ENCODE results near the gene DNAI2. TPM values are rescaled to one million over a fixed set of nuclear protein-coding genes. Genes with fewer than 3 reads are reported as not detected.

The DNAI2 gene
- polyA plus RNA-seq, 1 donor from 2014 or later: not detected

DNA sequence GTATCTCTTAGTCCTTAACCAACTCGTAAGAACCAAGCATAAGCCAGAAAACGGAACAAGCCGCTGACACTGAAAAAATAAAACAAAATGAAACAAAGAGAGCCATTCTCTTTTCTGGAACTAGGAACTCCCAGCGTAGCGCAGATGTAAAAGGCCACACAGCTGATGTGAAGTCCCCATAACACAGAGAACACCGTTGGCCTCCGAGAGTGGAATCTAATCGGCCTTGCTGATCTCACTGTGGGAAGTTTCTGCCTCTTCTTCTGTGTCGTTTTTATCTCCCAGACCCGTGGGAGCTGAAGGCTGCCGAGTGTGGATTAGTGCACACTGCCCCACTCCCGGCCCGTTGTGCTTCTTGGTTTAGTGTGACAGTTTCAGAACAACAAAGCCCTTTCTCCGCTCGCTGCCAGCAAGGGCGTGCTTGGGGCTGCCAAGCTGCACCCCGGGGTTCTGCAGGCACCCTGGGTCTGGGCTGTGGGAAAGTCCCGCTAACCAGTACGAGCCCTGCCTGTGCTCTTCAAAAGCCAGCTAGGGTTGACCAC, 38.9 kb upstream of the DNAI2 start:
- no peaks in the 10 kb centered on the region for H3F3A ChIP-seq (ENCODE audit: insufficient read depth, low read length, poor library complexity, severe bottlenecking)
- no peak overlapping the region for H3K9ac ChIP-seq (ENCODE audit: low read length)
- H3K79me2 ChIP-seq (replicated peaks; ENCODE audit: insufficient read depth, low read length): no peaks in the 10 kb centered on the region
- TF ChIP-seq POLR2AphosphoS5 (IDR thresholded peaks at IDR 0.05): no peak
- no peak for TF ChIP-seq EP300 (conservative IDR thresholded peaks at IDR 0.05; ENCODE audit: poor library complexity, severe bottlenecking)
- TF ChIP-seq EZH2 (IDR thresholded peaks at IDR 0.05; ENCODE audit: borderline replicate concordance, insufficient read depth, low read length, poor library complexity, severe bottlenecking): no peak
- TF ChIP-seq, protein P1, sequence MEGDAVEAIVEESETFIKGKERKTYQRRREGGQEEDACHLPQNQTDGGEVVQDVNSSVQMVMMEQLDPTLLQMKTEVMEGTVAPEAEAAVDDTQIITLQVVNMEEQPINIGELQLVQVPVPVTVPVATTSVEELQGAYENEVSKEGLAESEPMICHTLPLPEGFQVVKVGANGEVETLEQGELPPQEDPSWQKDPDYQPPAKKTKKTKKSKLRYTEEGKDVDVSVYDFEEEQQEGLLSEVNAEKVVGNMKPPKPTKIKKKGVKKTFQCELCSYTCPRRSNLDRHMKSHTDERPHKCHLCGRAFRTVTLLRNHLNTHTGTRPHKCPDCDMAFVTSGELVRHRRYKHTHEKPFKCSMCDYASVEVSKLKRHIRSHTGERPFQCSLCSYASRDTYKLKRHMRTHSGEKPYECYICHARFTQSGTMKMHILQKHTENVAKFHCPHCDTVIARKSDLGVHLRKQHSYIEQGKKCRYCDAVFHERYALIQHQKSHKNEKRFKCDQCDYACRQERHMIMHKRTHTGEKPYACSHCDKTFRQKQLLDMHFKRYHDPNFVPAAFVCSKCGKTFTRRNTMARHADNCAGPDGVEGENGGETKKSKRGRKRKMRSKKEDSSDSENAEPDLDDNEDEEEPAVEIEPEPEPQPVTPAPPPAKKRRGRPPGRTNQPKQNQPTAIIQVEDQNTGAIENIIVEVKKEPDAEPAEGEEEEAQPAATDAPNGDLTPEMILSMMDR (IDR thresholded peaks at IDR 0.05; ENCODE audit: poor library complexity, severe bottlenecking): no peak
- no peak for TF ChIP-seq SMC3 (conservative IDR thresholded peaks at IDR 0.05; ENCODE audit: poor library complexity)
- TF ChIP-seq RAD21 (conservative IDR thresholded peaks at IDR 0.05): no peak
- TF ChIP-seq, protein P2, sequence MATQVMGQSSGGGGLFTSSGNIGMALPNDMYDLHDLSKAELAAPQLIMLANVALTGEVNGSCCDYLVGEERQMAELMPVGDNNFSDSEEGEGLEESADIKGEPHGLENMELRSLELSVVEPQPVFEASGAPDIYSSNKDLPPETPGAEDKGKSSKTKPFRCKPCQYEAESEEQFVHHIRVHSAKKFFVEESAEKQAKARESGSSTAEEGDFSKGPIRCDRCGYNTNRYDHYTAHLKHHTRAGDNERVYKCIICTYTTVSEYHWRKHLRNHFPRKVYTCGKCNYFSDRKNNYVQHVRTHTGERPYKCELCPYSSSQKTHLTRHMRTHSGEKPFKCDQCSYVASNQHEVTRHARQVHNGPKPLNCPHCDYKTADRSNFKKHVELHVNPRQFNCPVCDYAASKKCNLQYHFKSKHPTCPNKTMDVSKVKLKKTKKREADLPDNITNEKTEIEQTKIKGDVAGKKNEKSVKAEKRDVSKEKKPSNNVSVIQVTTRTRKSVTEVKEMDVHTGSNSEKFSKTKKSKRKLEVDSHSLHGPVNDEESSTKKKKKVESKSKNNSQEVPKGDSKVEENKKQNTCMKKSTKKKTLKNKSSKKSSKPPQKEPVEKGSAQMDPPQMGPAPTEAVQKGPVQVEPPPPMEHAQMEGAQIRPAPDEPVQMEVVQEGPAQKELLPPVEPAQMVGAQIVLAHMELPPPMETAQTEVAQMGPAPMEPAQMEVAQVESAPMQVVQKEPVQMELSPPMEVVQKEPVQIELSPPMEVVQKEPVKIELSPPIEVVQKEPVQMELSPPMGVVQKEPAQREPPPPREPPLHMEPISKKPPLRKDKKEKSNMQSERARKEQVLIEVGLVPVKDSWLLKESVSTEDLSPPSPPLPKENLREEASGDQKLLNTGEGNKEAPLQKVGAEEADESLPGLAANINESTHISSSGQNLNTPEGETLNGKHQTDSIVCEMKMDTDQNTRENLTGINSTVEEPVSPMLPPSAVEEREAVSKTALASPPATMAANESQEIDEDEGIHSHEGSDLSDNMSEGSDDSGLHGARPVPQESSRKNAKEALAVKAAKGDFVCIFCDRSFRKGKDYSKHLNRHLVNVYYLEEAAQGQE (IDR thresholded peaks at IDR 0.05; ENCODE audit: borderline replicate concordance): no peak
- TF ChIP-seq MXI1 (conservative IDR thresholded peaks at IDR 0.05; ENCODE audit: poor library complexity, severe bottlenecking): no peak
- TF ChIP-seq TAF1 (IDR thresholded peaks at IDR 0.05; ENCODE audit: low read depth): no peak
- H3K9me3 ChIP-seq (ENCODE audit: low read length): no peaks in the 10 kb centered on the region
- H3K4me2 ChIP-seq (ENCODE audit: low read length): no peak overlapping the region
- H3K27me3 ChIP-seq (ENCODE audit: insufficient read depth, low read depth, low read length): no peaks in the 10 kb centered on the region
- no peak overlapping the region for H3K27ac ChIP-seq (ENCODE audit: low read length)
- H3K4me3 ChIP-seq (ENCODE audit: low read length): no peak overlapping the region
- H4K20me1 ChIP-seq (ENCODE audit: insufficient read depth): no peaks in the 10 kb centered on the region
- H2AFZ ChIP-seq (ENCODE audit: low read depth, low read length): no peak overlapping the region
- H3K9me2 ChIP-seq (ENCODE audit: insufficient read depth, low read length): no peaks in the 10 kb centered on the region
- H3K36me3 ChIP-seq (ENCODE audit: insufficient read depth, low read length): no peaks in the 10 kb centered on the region

DNA sequence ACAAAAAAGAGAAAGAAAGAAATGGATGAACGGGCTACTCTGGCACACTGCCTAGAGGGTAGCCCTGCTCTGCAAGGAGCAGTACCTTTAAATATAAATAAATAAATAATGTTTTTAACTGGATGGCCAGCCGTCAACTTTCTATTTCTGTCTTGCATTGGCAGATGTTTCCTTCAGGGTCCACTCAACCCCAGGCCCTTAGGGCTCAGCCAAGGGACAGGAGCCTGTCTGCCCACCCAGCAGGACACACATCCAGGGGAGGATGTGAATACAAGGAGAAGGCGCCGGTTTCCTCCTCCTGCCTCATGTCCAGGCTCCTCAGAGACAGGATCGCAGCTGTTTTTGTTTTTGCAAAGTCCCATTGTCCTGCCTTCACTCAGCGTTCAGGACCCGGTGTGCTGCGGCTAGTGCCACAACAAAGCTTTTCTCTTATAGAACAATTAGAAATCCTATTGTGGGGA, 38.1 kb upstream of the DNAI2 start:
- no peaks in the 10 kb centered on the region for H3K36me3 ChIP-seq (ENCODE audit: insufficient read depth, low read length)
- H3K9me2 ChIP-seq (ENCODE audit: insufficient read depth, low read length): no peaks in the 10 kb centered on the region
- H3K9ac ChIP-seq (ENCODE audit: low read length): no peak overlapping the region
- no peaks in the 10 kb centered on the region for H3F3A ChIP-seq (ENCODE audit: insufficient read depth, low read length, poor library complexity, severe bottlenecking)
- no peak overlapping the region for H3K4me3 ChIP-seq (ENCODE audit: low read length)
- no peaks in the 10 kb centered on the region for H3K79me2 ChIP-seq (replicated peaks; ENCODE audit: insufficient read depth, low read length)
- no peaks in the 10 kb centered on the region for H3K9me3 ChIP-seq (ENCODE audit: low read length)
- TF ChIP-seq EZH2 (IDR thresholded peaks at IDR 0.05; ENCODE audit: borderline replicate concordance, insufficient read depth, low read length, poor library complexity, severe bottlenecking) (no peak), POLR2AphosphoS5 (IDR thresholded peaks at IDR 0.05) (no peak), SMC3 (conservative IDR thresholded peaks at IDR 0.05; ENCODE audit: poor library complexity) (no peak), RAD21 (conservative IDR thresholded peaks at IDR 0.05) (no peak), MXI1 (conservative IDR thresholded peaks at IDR 0.05; ENCODE audit: poor library complexity, severe bottlenecking) (no peak), EP300 (conservative IDR thresholded peaks at IDR 0.05; ENCODE audit: poor library complexity, severe bottlenecking) (no peak), TAF1 (IDR thresholded peaks at IDR 0.05; ENCODE audit: low read depth) (no peak)
- TF ChIP-seq, protein P1 (IDR thresholded peaks at IDR 0.05; ENCODE audit: poor library complexity, severe bottlenecking): no peak
- TF ChIP-seq, protein P2 (IDR thresholded peaks at IDR 0.05; ENCODE audit: borderline replicate concordance): no peak
- no peaks in the 10 kb centered on the region for H4K20me1 ChIP-seq (ENCODE audit: insufficient read depth)
- H3K4me2 ChIP-seq (ENCODE audit: low read length): no peak overlapping the region
- H3K27me3 ChIP-seq (ENCODE audit: insufficient read depth, low read depth, low read length): no peaks in the 10 kb centered on the region
- no peak overlapping the region for H2AFZ ChIP-seq (ENCODE audit: low read depth, low read length)
- no peak overlapping the region for H3K27ac ChIP-seq (ENCODE audit: low read length)

Data from neural cell (in vitro differentiated cells).